HEK293T (cell line): ENCODE results near the gene MCMBP.

Experiments
- ARNT ChIP-seq: fragments of 450-650 bp; IDR thresholded peaks from 2 replicates; pipeline ENCODE4 v1.6.1; 2017; ENCODE audit warnings: mild to moderate bottlenecking
- ELF4 ChIP-seq: fragments of 450-650 bp; IDR thresholded peaks from 2 replicates; pipeline ENCODE4 v1.6.1; 2017; ENCODE audit warnings: antibody characterized with exemption
- FOXK2 ChIP-seq: fragments of 450-650 bp; IDR thresholded peaks from 2 replicates; pipeline ENCODE4 v1.6.1; 2016; ENCODE audit warnings: mild to moderate bottlenecking
- FOXM1 ChIP-seq: fragments of 450-650 bp; IDR thresholded peaks from 2 replicates; pipeline ENCODE4 v1.6.1; 2017; ENCODE audit warnings: mild to moderate bottlenecking, borderline replicate concordance
- PKNOX1 ChIP-seq: fragments of 450-650 bp; IDR thresholded peaks from 2 replicates; pipeline ENCODE4 v1.6.1; 2016
- SP1 ChIP-seq: fragments of 450-650 bp; IDR thresholded peaks from 2 replicates; pipeline ENCODE4 v1.6.1; 2017
- TARDBP ChIP-seq: fragments of 450-650 bp; IDR thresholded peaks from 2 replicates; pipeline ENCODE4 v1.6.1; 2016

- TF ChIP-seq ARNT (no peak), TARDBP (no peak), SP1 (no peak), PKNOX1 (no peak), FOXK2 (no peak), FOXM1 (no peak), ELF4 (no peak)
Observed at GRCh38 chr10:119780879-119781480, 91.7 kb downstream of the MCMBP start.
